ENCODE measurements around the gene PHAX. TPM values are rescaled to one million over a fixed set of nuclear protein-coding genes. Genes with fewer than 3 reads are reported as not detected.
"Not testable (repeated sequence)": the region's sequence is repeated elsewhere in the genome, so short reads cannot be mapped to it uniquely, and the experiment has no call there.

The PHAX gene
- total RNA-seq, 1 experiment from 2014 or later = 15.2 TPM

DNA sequence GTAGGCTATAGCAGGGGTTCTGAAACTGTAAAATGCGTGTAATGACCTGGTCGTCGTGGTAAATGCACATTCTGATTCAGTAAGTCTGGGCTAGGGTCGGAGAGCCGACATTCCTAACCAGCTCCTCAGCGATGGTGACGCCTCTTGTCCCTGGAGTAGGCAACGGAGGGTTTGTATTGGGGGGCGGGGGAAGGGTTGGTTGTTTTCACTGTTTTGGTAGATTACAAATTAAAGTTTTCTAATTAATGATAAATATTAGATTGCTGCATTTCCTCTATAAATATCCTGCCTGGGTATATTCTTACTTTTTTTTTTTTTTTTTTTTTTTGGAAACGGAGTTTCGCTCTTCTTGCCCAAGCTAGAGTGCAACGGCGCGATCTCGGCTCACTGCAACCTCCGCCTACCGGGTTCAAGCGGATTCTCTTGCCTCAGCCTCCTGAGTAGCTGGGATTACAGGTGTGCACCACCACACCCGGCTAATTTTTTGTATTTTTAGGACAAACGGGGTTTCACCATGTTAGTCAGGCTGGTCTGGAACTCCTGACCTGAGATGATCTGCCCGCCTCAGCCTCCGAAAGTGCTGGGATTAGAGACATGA, 5.2 kb upstream of the PHAX start:
- no peak overlapping the region for H3K9ac ChIP-seq (ENCODE audit: low read length)
- H3K27ac ChIP-seq (ENCODE audit: low read length) = no peak overlapping the region
- H3K36me3 ChIP-seq (ENCODE audit: insufficient read depth, low read length) = no peaks in the 10 kb centered on the region
- DNase-seq = no peak
- H2AFZ ChIP-seq (ENCODE audit: low read length) = no peak overlapping the region
- H3K79me2 ChIP-seq (ENCODE audit: low read length) = no peaks in the 10 kb centered on the region
- no peaks in the 10 kb centered on the region for H4K20me1 ChIP-seq (ENCODE audit: insufficient read depth, low read depth, low read length)
- no peak overlapping the region for H3K4me3 ChIP-seq (ENCODE audit: low read length)
- no peak overlapping the region for H3K4me2 ChIP-seq (ENCODE audit: low read depth, low read length, poor library complexity, severe bottlenecking)
- no peaks in the 10 kb centered on the region for H3K4me1 ChIP-seq (ENCODE audit: low read length)
- H3K27me3 ChIP-seq (ENCODE audit: low read length) = no peaks in the 10 kb centered on the region
- no peaks in the 10 kb centered on the region for H3K9me2 ChIP-seq (replicated peaks; ENCODE audit: insufficient read depth, low read length)
- no peaks in the 10 kb centered on the region for H3K9me3 ChIP-seq (ENCODE audit: low read length)

- H4K20me1 ChIP-seq (ENCODE audit: insufficient read depth, low read depth, low read length) = peaks cover 9% of the 10 kb centered on the region; the same call in 1 of the 2 replicates
- no peak overlapping the region for H3K4me3 ChIP-seq (ENCODE audit: low read length)
- no peaks in the 10 kb centered on the region for H3K9me2 ChIP-seq (replicated peaks; ENCODE audit: insufficient read depth, low read length)
- DNase-seq = no peak
- H3K27ac ChIP-seq (ENCODE audit: low read length) = no peak overlapping the region
- H2AFZ ChIP-seq (ENCODE audit: low read length) = no peak overlapping the region
- peaks cover 8% of the 10 kb centered on the region for H3K4me1 ChIP-seq (ENCODE audit: low read length)
- H3K27me3 ChIP-seq (ENCODE audit: low read length) = no peaks in the 10 kb centered on the region
- no peaks in the 10 kb centered on the region for H3K9me3 ChIP-seq (ENCODE audit: low read length)
- no peaks in the 10 kb centered on the region for H3K36me3 ChIP-seq (ENCODE audit: insufficient read depth, low read length)
- no peak overlapping the region for H3K4me2 ChIP-seq (ENCODE audit: low read depth, low read length, poor library complexity, severe bottlenecking)
- no peak overlapping the region for H3K9ac ChIP-seq (ENCODE audit: low read length)
- H3K79me2 ChIP-seq (ENCODE audit: low read length) = peaks cover 14% of the 10 kb centered on the region
Measured at GRCh38 chr5:126597156-126597555, 3.6 kb upstream of the PHAX start.

DNA sequence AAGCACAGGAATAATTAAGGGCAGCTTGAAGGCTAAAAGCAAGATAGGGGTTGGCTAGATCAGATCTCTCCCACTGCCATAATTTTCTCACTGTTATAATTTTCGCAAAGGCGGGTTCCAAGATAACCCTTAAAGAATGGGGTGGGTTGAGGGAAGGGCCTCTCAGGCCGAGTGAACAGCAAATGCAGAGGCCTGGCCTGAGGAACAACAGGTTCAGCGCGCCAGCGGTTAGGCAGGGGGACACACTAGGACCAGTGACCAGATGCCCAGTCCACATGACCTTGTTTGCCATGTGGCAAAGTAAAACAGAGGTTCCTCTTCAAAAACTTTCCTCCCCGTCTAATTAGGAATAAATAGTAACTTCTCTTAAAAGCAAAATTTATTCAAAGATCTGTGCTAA, 1.2 kb upstream of the PHAX start:
- Histone ChIP-seq H3K27me3 (ENCODE audit: low read length) (no peaks in the 10 kb centered on the region), H3K9ac (ENCODE audit: low read length) (no peak overlapping the region), H3K4me3 (ENCODE audit: low read length) (no peak overlapping the region), H3K79me2 (ENCODE audit: low read length) (peaks cover 37% of the 10 kb centered on the region), H3K9me2 (replicated peaks; ENCODE audit: insufficient read depth, low read length) (no peaks in the 10 kb centered on the region), H4K20me1 (ENCODE audit: insufficient read depth, low read depth, low read length) (peaks cover 12% of the 10 kb centered on the region; the same call in 1 of the 2 replicates), H3K36me3 (ENCODE audit: insufficient read depth, low read length) (peaks cover 9% of the 10 kb centered on the region; the same call in 1 of the 2 replicates), H2AFZ (ENCODE audit: low read length) (no peak overlapping the region), H3K9me3 (ENCODE audit: low read length) (no peaks in the 10 kb centered on the region), H3K4me1 (ENCODE audit: low read length) (peaks cover 21% of the 10 kb centered on the region), H3K4me2 (ENCODE audit: low read depth, low read length, poor library complexity, severe bottlenecking) (no peak overlapping the region), H3K27ac (ENCODE audit: low read length) (no peak overlapping the region)
- no peak for DNase-seq

- peaks cover 41% of the 10 kb centered on the region for H3K79me2 ChIP-seq (ENCODE audit: low read length)
- not testable (repeated sequence) for H3K27ac ChIP-seq (ENCODE audit: low read length); H3K9me3 ChIP-seq (ENCODE audit: low read length); H3K9me2 ChIP-seq (replicated peaks; ENCODE audit: insufficient read depth, low read length); DNase-seq; H3K27me3 ChIP-seq (ENCODE audit: low read length)
- H3K4me2 ChIP-seq (ENCODE audit: low read depth, low read length, poor library complexity, severe bottlenecking) = peak overlapping the region; percentile 18
- peak overlapping the region; percentile 98 for H2AFZ ChIP-seq (ENCODE audit: low read length)
- peaks cover 21% of the 10 kb centered on the region for H3K4me1 ChIP-seq (ENCODE audit: low read length)
- H3K9ac ChIP-seq (ENCODE audit: low read length) = peak overlapping the region; percentile 92
- H3K36me3 ChIP-seq (ENCODE audit: insufficient read depth, low read length) = peaks cover 12% of the 10 kb centered on the region; the same call in 1 of the 2 replicates
- H4K20me1 ChIP-seq (ENCODE audit: insufficient read depth, low read depth, low read length) = peaks cover 12% of the 10 kb centered on the region; the same call in 1 of the 2 replicates
- H3K4me3 ChIP-seq (ENCODE audit: low read length) = peak overlapping the region; percentile 84
Measured at GRCh38 chr5:126599971-126600630, 646 bp upstream of the PHAX start.

DNA sequence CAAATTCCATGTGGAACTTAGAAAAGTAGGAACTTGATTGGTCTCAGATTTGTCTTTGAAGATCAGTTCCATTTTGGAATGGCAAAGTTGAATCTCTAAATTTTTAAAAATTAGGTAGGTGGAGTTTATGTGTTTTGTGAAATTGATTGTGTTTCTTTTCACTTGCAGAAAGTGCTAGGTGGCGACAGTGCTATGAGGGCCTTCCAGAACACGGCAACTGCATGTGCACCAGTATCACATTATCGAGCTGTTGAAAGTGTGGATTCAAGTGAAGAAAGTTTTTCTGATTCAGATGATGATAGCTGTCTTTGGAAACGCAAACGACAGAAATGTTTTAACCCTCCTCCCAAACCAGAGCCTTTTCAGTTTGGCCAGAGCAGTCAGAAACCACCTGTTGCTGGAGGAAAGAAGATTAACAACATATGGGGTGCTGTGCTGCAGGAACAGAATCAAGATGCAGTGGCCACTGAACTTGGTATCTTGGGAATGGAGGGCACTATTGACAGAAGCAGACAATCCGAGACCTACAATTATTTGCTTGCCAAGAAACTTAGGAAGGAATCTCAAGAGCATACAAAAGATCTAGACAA, 2.8 kb downstream of the PHAX start:
- no peak overlapping the region for H3K4me2 ChIP-seq (ENCODE audit: low read depth, low read length, poor library complexity, severe bottlenecking)
- H4K20me1 ChIP-seq (ENCODE audit: insufficient read depth, low read depth, low read length) = peaks cover 25% of the 10 kb centered on the region
- peaks cover 21% of the 10 kb centered on the region for H3K4me1 ChIP-seq (ENCODE audit: low read length)
- no peak overlapping the region for H3K9ac ChIP-seq (ENCODE audit: low read length)
- peaks cover 27% of the 10 kb centered on the region; the same call in 1 of the 2 replicates for H3K36me3 ChIP-seq (ENCODE audit: insufficient read depth, low read length)
- H2AFZ ChIP-seq (ENCODE audit: low read length) = no peak overlapping the region
- peaks cover 74% of the 10 kb centered on the region for H3K79me2 ChIP-seq (ENCODE audit: low read length)
- H3K9me2 ChIP-seq (replicated peaks; ENCODE audit: insufficient read depth, low read length) = no peaks in the 10 kb centered on the region
- H3K27me3 ChIP-seq (ENCODE audit: low read length) = no peaks in the 10 kb centered on the region
- no peaks in the 10 kb centered on the region for H3K9me3 ChIP-seq (ENCODE audit: low read length)
- no peak for DNase-seq
- no peak overlapping the region for H3K27ac ChIP-seq (ENCODE audit: low read length)
- H3K4me3 ChIP-seq (ENCODE audit: low read length) = no peak overlapping the region

DNA sequence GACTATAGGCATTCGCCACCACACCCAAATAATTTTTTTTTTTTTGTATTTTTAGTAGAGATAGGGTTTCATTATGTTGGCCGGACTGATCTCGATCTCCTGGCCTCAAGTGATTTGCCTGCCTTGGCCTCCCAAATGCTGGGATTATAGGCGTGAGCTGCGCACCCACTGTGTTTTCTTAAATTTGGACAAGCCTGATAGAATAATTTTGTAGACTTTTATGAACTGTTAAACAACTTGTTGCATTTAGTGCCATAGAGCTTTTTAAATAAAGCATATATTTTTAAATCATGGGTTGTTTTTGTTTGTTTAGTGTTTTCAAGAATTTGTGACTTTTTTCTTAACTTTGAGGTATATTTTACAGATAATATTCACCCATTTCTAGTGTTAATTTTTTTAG, 4.8 kb downstream of the PHAX start:
- H3K79me2 ChIP-seq (ENCODE audit: low read length) = peaks cover 93% of the 10 kb centered on the region
- H3K9ac ChIP-seq (ENCODE audit: low read length) = no peak overlapping the region
- no peak overlapping the region for H3K27ac ChIP-seq (ENCODE audit: low read length)
- peaks cover 35% of the 10 kb centered on the region; the same call in 1 of the 2 replicates for H3K36me3 ChIP-seq (ENCODE audit: insufficient read depth, low read length)
- DNase-seq = no peak
- H4K20me1 ChIP-seq (ENCODE audit: insufficient read depth, low read depth, low read length) = peaks cover 25% of the 10 kb centered on the region
- H3K4me3 ChIP-seq (ENCODE audit: low read length) = no peak overlapping the region
- no peaks in the 10 kb centered on the region for H3K9me2 ChIP-seq (replicated peaks; ENCODE audit: insufficient read depth, low read length)
- H3K27me3 ChIP-seq (ENCODE audit: low read length) = no peaks in the 10 kb centered on the region
- H2AFZ ChIP-seq (ENCODE audit: low read length) = no peak overlapping the region
- peaks cover 21% of the 10 kb centered on the region for H3K4me1 ChIP-seq (ENCODE audit: low read length)
- H3K9me3 ChIP-seq (ENCODE audit: low read length) = no peaks in the 10 kb centered on the region
- no peak overlapping the region for H3K4me2 ChIP-seq (ENCODE audit: low read depth, low read length, poor library complexity, severe bottlenecking)

DNA sequence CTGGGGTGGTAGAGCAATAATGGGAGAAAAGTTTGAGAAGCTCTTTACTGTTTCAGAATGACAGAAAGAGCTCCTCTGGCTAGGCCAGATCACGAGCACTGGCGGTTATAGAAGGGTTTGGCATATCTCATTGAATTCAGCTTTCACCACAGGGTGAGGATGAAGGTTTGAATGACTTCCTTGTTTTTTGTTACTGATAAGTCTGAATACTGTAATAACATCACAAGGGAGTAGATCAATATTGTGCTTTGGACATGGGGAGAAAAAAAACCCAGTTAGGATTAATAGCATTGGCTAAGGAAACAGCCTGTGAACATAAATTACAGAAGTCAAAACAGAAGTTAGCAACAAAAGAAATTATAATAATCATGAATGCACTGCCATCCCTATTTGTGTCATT, 9.4 kb downstream of the PHAX start:
- Histone ChIP-seq H3K4me2 (ENCODE audit: low read depth, low read length, poor library complexity, severe bottlenecking) (no peak overlapping the region), H3K36me3 (ENCODE audit: insufficient read depth, low read length) (peaks cover 26% of the 10 kb centered on the region; the same call in 1 of the 2 replicates), H3K27me3 (ENCODE audit: low read length) (no peaks in the 10 kb centered on the region), H3K4me1 (ENCODE audit: low read length) (peaks cover 4% of the 10 kb centered on the region), H4K20me1 (ENCODE audit: insufficient read depth, low read depth, low read length) (peaks cover 13% of the 10 kb centered on the region; the same call in 1 of the 2 replicates), H3K9me3 (ENCODE audit: low read length) (no peaks in the 10 kb centered on the region), H2AFZ (ENCODE audit: low read length) (no peak overlapping the region), H3K9me2 (replicated peaks; ENCODE audit: insufficient read depth, low read length) (no peaks in the 10 kb centered on the region), H3K4me3 (ENCODE audit: low read length) (no peak overlapping the region), H3K9ac (ENCODE audit: low read length) (no peak overlapping the region), H3K79me2 (ENCODE audit: low read length) (peaks cover 96% of the 10 kb centered on the region), H3K27ac (ENCODE audit: low read length) (no peak overlapping the region)
- no peak for DNase-seq

DNA sequence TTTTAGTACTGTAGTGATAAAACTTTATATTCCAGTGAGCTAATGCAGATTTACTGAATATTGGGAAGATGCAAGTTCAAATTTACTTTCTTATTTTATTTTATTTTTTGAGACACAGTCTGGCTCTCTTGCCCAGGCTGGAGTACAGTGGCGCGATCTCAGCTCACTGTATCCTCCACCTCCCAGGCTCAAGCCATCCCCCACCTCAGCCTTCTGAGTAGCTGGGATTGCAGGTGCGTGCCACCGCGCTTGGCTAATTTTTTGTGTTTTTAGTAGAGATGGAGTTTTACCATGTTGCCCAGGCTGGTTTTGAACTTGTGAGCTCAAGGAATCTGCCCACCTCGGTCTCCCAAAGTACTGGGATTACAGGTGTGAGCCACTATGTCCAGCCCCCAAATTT, 9.9 kb downstream of the PHAX start:
- peaks cover 7% of the 10 kb centered on the region for H3K4me1 ChIP-seq (ENCODE audit: low read length)
- no peak overlapping the region for H3K9ac ChIP-seq (ENCODE audit: low read length)
- no peaks in the 10 kb centered on the region for H3K27me3 ChIP-seq (ENCODE audit: low read length)
- H4K20me1 ChIP-seq (ENCODE audit: insufficient read depth, low read depth, low read length) = peaks cover 13% of the 10 kb centered on the region; the same call in 1 of the 2 replicates
- H3K36me3 ChIP-seq (ENCODE audit: insufficient read depth, low read length) = peaks cover 30% of the 10 kb centered on the region; the same call in 1 of the 2 replicates
- H2AFZ ChIP-seq (ENCODE audit: low read length) = no peak overlapping the region
- no peaks in the 10 kb centered on the region for H3K9me2 ChIP-seq (replicated peaks; ENCODE audit: insufficient read depth, low read length)
- H3K9me3 ChIP-seq (ENCODE audit: low read length) = no peaks in the 10 kb centered on the region
- peaks cover 96% of the 10 kb centered on the region for H3K79me2 ChIP-seq (ENCODE audit: low read length)
- DNase-seq = no peak
- H3K4me2 ChIP-seq (ENCODE audit: low read depth, low read length, poor library complexity, severe bottlenecking) = no peak overlapping the region
- no peak overlapping the region for H3K4me3 ChIP-seq (ENCODE audit: low read length)
- H3K27ac ChIP-seq (ENCODE audit: low read length) = no peak overlapping the region

Data from Karpas-422 (cell line).